LNCaP clone FGC (cell line): ENCODE measurements around the gene DLEC1.
A peak's percentile ranks its signal among the peaks of the same experiment; 100 is the strongest.

Experiments used
- DNase-seq: peaks from one replicate; pipeline ENCODE4 v3.0.0-alpha.2; 2011; ENCODE audit warnings: low read depth
- H3K4me3 ChIP-seq: 2 replicates; pipeline ENCODE4 v1.5.1; 2011; ENCODE audit warnings: mild to moderate bottlenecking, low read depth, low read length, control low read depth
- CTCF ChIP-seq: IDR thresholded peaks from 2 replicates; pipeline ENCODE4 v1.5.1; 2012; ENCODE audit warnings: mild to moderate bottlenecking; ENCODE audit not compliant: control insufficient read depth, insufficient read depth; ENCODE audit errors: extremely low read depth

Gene DLEC1

GRCh38 chr3:38117748-38118420, 78.9 kb downstream of the DLEC1 start:
- H3K4me3 ChIP-seq, result no peak overlapping the region
- no peak for DNase-seq
- TF ChIP-seq CTCF, result peak; percentile 82

DNA sequence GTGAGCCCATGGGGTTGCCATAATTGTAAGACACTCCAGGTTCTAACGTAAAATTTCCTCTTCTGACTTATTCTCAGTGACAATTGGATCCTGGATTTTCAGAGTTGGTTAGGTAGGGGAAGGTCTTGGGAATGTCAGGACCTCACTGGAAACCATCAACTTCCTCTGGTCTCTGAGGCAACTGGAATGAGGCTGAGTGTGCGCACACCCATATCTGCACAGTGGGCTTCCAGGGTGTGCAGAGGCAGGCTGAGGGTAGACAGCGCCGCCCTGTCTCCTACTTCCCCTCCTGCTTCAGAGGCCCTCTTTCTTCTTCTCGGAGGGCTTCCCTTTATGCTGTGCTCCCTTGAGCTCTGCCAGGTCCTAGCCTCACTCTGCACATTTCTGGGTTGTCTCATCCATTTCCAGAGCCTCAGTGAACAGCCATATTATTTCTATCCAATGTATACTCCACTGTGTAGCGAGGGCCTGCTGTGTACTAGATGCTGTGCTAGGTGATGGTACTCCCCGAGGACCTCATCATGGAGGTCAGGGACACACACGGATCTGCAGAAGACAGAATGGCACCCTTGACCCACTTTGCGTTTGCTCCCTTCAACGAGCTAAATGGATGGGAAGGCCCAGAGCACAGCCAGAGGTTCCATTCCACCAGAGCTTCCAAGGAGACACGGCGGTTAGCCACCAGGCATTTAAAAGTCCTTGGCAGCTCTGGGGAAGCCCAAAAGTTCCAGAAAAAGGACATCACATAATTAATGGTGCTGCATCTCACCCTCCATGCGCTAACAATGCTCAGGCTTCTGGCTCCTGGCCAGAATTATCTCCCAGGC, 79.6 kb downstream of the DLEC1 start:
- no peak for TF ChIP-seq CTCF
- H3K4me3 ChIP-seq, result no peak overlapping the region
- no peak for DNase-seq

GRCh38 chr3:38119248-38119544, 80.2 kb downstream of the DLEC1 start:
- no peak for DNase-seq
- TF ChIP-seq CTCF, result no peak
- H3K4me3 ChIP-seq, result no peak overlapping the region

GRCh38 chr3:38119821-38120692, 81.0 kb downstream of the DLEC1 start:
- no peak for TF ChIP-seq CTCF
- no peak for DNase-seq
- no peak overlapping the region for H3K4me3 ChIP-seq

DNA sequence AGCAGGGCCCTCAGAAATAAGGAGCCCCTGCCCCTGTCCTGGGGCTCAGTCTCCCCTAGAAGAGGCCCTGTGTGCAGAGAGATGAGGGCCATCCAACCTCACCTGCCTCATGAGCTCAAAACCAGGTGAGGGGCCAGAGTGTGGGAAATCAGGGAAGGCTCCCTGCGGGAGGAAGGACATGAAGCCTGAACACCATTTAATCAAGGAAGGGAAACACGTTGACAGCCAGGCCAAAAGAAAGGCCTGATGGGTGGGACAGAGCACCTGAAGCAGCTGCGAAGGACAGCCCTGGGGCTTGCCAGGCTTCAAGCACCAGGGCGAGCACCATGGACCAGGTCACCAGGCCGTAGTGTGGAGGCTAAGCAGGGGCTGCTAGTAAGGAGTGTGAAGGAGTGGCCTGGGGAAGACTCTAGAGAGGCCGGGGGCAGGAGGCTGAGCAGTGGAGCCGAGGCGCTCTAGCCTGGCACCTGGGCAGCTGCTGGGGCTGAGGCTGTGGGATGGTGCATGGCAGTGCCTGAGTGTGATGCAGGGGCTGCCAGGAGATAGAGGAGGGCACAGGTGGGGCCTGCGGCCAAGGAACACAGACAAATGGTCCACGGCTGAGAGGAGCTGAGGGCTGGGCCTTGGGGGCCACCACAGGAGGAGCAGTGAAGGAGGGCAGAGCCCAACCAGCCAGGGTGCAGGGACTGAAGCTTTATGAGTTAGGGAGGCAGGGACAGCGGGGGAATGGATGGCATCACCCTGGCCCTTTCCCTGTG, 81.9 kb downstream of the DLEC1 start:
- DNase-seq, result no peak
- H3K4me3 ChIP-seq, result no peak overlapping the region
- no peak for TF ChIP-seq CTCF

- no peak overlapping the region for H3K4me3 ChIP-seq
- no peak for DNase-seq
- TF ChIP-seq CTCF, result no peak
These were observed 82.4 kb downstream of the DLEC1 start for GRCh38 chr3:38121451-38121831.
